BLaER1 (cell line): ENCODE results near the gene RREB1.

Experiments
- H3K27ac ChIP-seq: shearing (Covaris generic); formaldehyde crosslinking; 2 replicates; pipeline ENCODE4 v1.8.1; 2022
- H3K27me3 ChIP-seq: shearing (Covaris generic); formaldehyde crosslinking; 2 replicates; pipeline ENCODE4 v1.8.1; 2022
- H3K36me3 ChIP-seq: shearing (Covaris generic); formaldehyde crosslinking; 2 replicates; pipeline ENCODE4 v1.8.1; 2022
- H3K4me1 ChIP-seq: shearing (Covaris generic); formaldehyde crosslinking; 2 replicates; pipeline ENCODE4 v1.8.1; 2022
- H3K4me2 ChIP-seq: shearing (Covaris generic); formaldehyde crosslinking; 2 replicates; pipeline ENCODE4 v1.8.1; 2022
- H3K4me3 ChIP-seq: shearing (Covaris generic); formaldehyde crosslinking; 2 replicates; pipeline ENCODE4 v1.8.1; 2022
- H3K9ac ChIP-seq: shearing (Covaris generic); formaldehyde crosslinking; 2 replicates; pipeline ENCODE4 v1.8.1; 2022
- H3K9me3 ChIP-seq: shearing (Covaris generic); formaldehyde crosslinking; 2 replicates; pipeline ENCODE4 v1.8.1; 2022
- H4K20me1 ChIP-seq: shearing (Covaris generic); formaldehyde crosslinking; 2 replicates; pipeline ENCODE4 v1.8.1; 2022
- Cebpa-rat ChIP-seq: shearing (Covaris generic); IDR thresholded peaks from 2 replicates; pipeline ENCODE4 v1.8.1; 2022

The RREB1 gene

GRCh38 chr6:7222197-7222596, 114.4 kb downstream of the RREB1 start:
- no peak overlapping the region for H3K4me3 ChIP-seq
- peaks cover 34% of the 10 kb centered on the region for H4K20me1 ChIP-seq
- H3K27ac ChIP-seq, result no peak overlapping the region
- peaks cover 14% of the 10 kb centered on the region for H3K4me1 ChIP-seq
- H3K36me3 ChIP-seq, result peaks cover 92% of the 10 kb centered on the region
- no peak overlapping the region for H3K9ac ChIP-seq
- H3K27me3 ChIP-seq, result no peaks in the 10 kb centered on the region
- no peak for TF ChIP-seq Cebpa-rat
- H3K4me2 ChIP-seq, result no peak overlapping the region
- H3K9me3 ChIP-seq, result no peaks in the 10 kb centered on the region

- Histone ChIP-seq H3K27me3 (no peaks in the 10 kb centered on the region), H3K9me3 (no peaks in the 10 kb centered on the region), H3K4me2 (peak overlapping the region; percentile 53), H3K36me3 (peaks cover 93% of the 10 kb centered on the region), H3K27ac (peak overlapping the region; percentile 10), H3K9ac (no peak overlapping the region), H3K4me1 (peaks cover 14% of the 10 kb centered on the region), H4K20me1 (peaks cover 26% of the 10 kb centered on the region), H3K4me3 (no peak overlapping the region)
- TF ChIP-seq Cebpa-rat, result no peak
Observed at GRCh38 chr6:7224731-7225130, 117.0 kb downstream of the RREB1 start.

DNA sequence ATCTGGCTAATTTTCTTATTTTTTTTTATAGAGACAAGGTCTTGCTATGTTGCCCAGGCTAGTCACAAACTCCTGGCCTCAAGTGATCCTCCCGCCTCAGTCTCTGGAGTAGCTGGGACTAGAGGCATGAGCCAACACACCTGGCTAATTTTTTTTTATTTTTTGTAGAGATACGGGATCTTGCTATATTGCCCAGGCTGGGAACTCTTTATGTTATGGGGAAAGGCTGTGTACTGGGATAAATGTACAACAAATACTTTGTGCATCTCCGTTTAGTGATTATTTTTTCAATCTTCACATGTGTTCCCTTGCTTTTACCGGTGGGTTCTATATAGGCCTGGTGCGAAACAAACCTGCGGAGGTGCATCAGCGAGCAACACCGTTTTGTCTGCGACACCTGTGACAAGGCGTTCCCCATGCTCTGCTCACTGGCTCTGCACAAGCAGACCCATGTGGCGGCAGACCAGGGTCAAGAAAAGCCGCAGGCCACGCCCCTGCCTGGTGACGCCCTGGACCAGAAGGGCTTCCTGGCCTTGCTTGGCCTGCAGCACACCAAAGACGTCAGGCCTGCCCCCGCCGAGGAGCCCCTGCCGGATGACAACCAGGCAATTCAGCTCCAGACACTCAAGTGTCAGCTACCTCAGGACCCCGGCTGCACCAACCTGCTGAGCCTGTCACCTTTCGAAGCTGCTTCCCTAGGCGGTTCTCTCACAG, 121.1 kb downstream of the RREB1 start:
- Histone ChIP-seq H3K36me3 (peaks cover 95% of the 10 kb centered on the region), H3K27ac (no peak overlapping the region), H3K9ac (no peak overlapping the region), H3K4me2 (no peak overlapping the region), H3K27me3 (no peaks in the 10 kb centered on the region), H3K4me3 (no peak overlapping the region), H3K9me3 (no peaks in the 10 kb centered on the region), H3K4me1 (peaks cover 37% of the 10 kb centered on the region), H4K20me1 (peaks cover 36% of the 10 kb centered on the region; the same call in 1 of the 2 replicates)
- no peak for TF ChIP-seq Cebpa-rat

GRCh38 chr6:7229376-7230326, 121.9 kb downstream of the RREB1 start:
- Histone ChIP-seq H3K36me3 (peaks cover 98% of the 10 kb centered on the region), H3K27ac (no peak overlapping the region)
- TF ChIP-seq Cebpa-rat, result no peak

DNA sequence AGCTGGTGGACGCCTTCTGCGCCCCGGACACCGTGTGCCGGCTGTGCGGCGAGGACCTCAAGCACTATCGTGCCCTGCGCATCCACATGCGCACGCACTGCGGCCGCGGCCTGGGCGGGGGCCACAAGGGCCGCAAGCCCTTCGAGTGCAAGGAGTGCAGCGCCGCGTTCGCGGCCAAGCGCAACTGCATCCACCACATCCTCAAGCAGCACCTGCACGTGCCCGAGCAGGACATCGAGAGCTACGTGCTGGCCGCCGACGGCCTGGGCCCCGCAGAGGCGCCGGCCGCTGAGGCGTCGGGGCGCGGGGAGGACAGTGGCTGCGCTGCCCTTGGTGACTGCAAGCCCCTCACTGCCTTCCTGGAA, 122.5 kb downstream of the RREB1 start:
- H3K4me3 ChIP-seq, result no peak overlapping the region
- H4K20me1 ChIP-seq, result peaks cover 41% of the 10 kb centered on the region
- H3K27me3 ChIP-seq, result no peaks in the 10 kb centered on the region
- no peak overlapping the region for H3K27ac ChIP-seq
- H3K36me3 ChIP-seq, result peaks cover 98% of the 10 kb centered on the region
- no peaks in the 10 kb centered on the region for H3K9me3 ChIP-seq
- no peak overlapping the region for H3K4me2 ChIP-seq
- TF ChIP-seq Cebpa-rat, result no peak
- peaks cover 35% of the 10 kb centered on the region for H3K4me1 ChIP-seq
- no peak overlapping the region for H3K9ac ChIP-seq

More at GRCh38 chr6:7229376-7230326, 121.9 kb downstream of the RREB1 start:
- H3K9ac ChIP-seq, result no peak overlapping the region
- H3K4me3 ChIP-seq, result no peak overlapping the region
- no peak overlapping the region for H3K4me2 ChIP-seq
- no peaks in the 10 kb centered on the region for H3K27me3 ChIP-seq
- no peaks in the 10 kb centered on the region for H3K9me3 ChIP-seq
- H3K4me1 ChIP-seq, result peaks cover 34% of the 10 kb centered on the region
- H4K20me1 ChIP-seq, result peaks cover 40% of the 10 kb centered on the region

DNA sequence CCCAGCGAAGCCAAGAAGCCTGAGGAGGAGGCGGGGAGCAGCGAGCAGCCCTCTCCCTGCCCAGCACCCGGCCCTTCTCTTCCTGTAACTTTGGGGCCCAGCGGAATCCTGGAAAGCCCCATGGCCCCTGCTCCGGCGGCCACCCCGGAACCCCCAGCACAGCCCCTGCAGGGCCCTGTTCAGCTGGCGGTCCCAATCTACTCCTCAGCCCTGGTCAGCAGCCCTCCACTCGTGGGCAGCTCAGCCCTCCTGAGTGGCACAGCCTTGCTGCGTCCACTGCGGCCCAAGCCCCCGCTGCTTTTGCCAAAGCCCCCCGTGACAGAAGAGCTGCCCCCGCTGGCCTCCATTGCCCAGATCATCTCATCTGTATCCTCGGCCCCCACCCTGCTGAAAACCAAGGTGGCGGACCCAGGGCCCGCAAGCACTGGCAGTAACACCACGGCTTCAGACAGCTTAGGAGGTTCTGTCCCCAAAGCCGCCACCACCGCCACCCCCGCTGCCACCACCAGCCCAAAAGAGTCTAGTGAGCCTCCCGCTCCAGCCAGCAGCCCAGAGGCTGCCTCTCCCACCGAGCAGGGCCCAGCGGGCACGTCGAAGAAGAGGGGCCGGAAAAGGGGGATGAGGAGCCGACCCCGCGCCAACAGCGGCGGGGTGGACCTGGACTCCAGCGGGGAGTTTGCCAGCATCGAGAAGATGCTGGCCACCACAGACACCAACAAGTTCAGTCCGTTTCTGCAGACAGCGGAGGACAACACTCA, 123.4 kb downstream of the RREB1 start:
- H3K9me3 ChIP-seq, result no peaks in the 10 kb centered on the region
- H3K9ac ChIP-seq, result no peak overlapping the region
- no peak overlapping the region for H3K4me2 ChIP-seq
- H4K20me1 ChIP-seq, result peaks cover 49% of the 10 kb centered on the region
- H3K36me3 ChIP-seq, result peaks cover 98% of the 10 kb centered on the region
- TF ChIP-seq Cebpa-rat, result no peak
- H3K27ac ChIP-seq, result no peak overlapping the region
- H3K27me3 ChIP-seq, result no peaks in the 10 kb centered on the region
- peaks cover 43% of the 10 kb centered on the region for H3K4me1 ChIP-seq
- H3K4me3 ChIP-seq, result no peak overlapping the region

- Histone ChIP-seq H3K27me3 (no peaks in the 10 kb centered on the region), H3K9ac (no peak overlapping the region), H3K4me1 (peaks cover 50% of the 10 kb centered on the region), H3K27ac (no peak overlapping the region), H4K20me1 (peaks cover 58% of the 10 kb centered on the region), H3K4me2 (no peak overlapping the region), H3K36me3 (peaks cover 91% of the 10 kb centered on the region), H3K9me3 (no peaks in the 10 kb centered on the region), H3K4me3 (no peak overlapping the region)
- TF ChIP-seq Cebpa-rat, result no peak
Observed at GRCh38 chr6:7232351-7232750, 124.6 kb downstream of the RREB1 start.

- no peaks in the 10 kb centered on the region for H3K27me3 ChIP-seq
- no peak overlapping the region for H3K4me2 ChIP-seq
- H3K9me3 ChIP-seq, result no peaks in the 10 kb centered on the region
- H3K4me3 ChIP-seq, result no peak overlapping the region
- no peak for TF ChIP-seq Cebpa-rat
- H3K27ac ChIP-seq, result no peak overlapping the region
- H3K4me1 ChIP-seq, result peaks cover 72% of the 10 kb centered on the region
- peaks cover 77% of the 10 kb centered on the region for H3K36me3 ChIP-seq
- no peak overlapping the region for H3K9ac ChIP-seq
- H4K20me1 ChIP-seq, result peaks cover 80% of the 10 kb centered on the region
Observed at GRCh38 chr6:7234547-7234946, 126.8 kb downstream of the RREB1 start.

DNA sequence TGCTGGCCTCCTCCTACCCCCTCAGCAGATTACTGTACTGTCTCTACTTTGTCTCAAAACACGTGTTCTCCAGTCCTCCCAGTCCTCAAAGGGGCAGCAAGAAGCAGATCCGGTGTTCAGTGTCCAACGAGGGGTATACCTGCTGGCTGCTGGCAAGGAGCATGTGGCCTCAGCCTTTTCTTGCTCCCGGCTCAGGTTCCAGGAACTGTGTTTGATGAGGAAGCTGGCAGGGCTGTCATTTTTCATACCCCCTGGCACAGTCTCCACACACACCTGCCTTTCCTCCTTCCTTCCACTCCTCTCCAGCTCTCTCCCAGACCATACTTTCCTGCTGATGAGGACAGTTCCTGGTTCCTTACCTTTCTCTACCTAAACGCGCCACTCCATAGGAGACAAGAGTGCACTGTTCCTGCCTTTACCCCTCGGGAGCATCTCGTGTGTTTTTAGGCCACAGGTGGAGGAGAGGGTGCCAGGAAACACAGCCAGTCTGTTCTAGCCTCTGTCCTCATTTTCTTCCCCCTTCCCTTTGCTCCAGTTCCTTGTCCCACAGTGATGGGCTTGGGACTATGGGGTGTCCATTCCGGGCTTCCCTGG, 128.0 kb downstream of the RREB1 start:
- Histone ChIP-seq H3K4me3 (no peak overlapping the region), H3K9ac (peak overlapping the region; percentile 30; the same call in 1 of the 2 replicates), H3K4me2 (peak overlapping the region; percentile 23; the same call in 1 of the 2 replicates), H3K9me3 (no peaks in the 10 kb centered on the region), H3K27ac (peak overlapping the region; percentile 11; the same call in 1 of the 2 replicates), H3K36me3 (peaks cover 75% of the 10 kb centered on the region), H3K4me1 (peaks cover 81% of the 10 kb centered on the region), H3K27me3 (no peaks in the 10 kb centered on the region), H4K20me1 (peaks cover 76% of the 10 kb centered on the region)
- TF ChIP-seq Cebpa-rat, result no peak
